ENCODE data around the gene ETF1. TPM values are rescaled to one million over a fixed set of nuclear protein-coding genes. Genes with fewer than 3 reads are reported as not detected.

ETF1 gene
- total and polyA plus RNA-seq, 9 of the 15 experiments (the other 6 are each of a cell fraction or from before 2014, with no cell fraction given): 53.7 to 209 (median 164) TPM

- TF ChIP-seq ZNF512 (tag; IDR thresholded peaks at IDR 0.05): no peak
- no peak for TF ChIP-seq ZNF431 (CRISPR knock-in tag; IDR thresholded peaks at IDR 0.05)
- 0 out of 2 replicates have a peak, but pooled peaks have one; percentile 5 for TF ChIP-seq ZBED1 (IDR thresholded peaks at IDR 0.05)
- peak; percentile 2 for TF ChIP-seq HNRNPLL (IDR thresholded peaks at IDR 0.05; ENCODE audit: low read depth, low read length, poor library complexity, severe bottlenecking)
- TF ChIP-seq ZNF79 (CRISPR knock-in tag; IDR thresholded peaks at IDR 0.05; ENCODE audit: low read depth): no peak
- TF ChIP-seq SMAD3 (CRISPR knock-in tag; conservative IDR thresholded peaks at IDR 0.05): no peak
- peak; percentile 67 for TF ChIP-seq POLR2G (IDR thresholded peaks at IDR 0.05; ENCODE audit: low read depth, low read length)
- no peak for TF ChIP-seq NFE2 (IDR thresholded peaks at IDR 0.05; ENCODE audit: low read depth)
- no peak for TF ChIP-seq ZNF133 (CRISPR knock-in tag; IDR thresholded peaks at IDR 0.05)
- TF ChIP-seq, protein P1, sequence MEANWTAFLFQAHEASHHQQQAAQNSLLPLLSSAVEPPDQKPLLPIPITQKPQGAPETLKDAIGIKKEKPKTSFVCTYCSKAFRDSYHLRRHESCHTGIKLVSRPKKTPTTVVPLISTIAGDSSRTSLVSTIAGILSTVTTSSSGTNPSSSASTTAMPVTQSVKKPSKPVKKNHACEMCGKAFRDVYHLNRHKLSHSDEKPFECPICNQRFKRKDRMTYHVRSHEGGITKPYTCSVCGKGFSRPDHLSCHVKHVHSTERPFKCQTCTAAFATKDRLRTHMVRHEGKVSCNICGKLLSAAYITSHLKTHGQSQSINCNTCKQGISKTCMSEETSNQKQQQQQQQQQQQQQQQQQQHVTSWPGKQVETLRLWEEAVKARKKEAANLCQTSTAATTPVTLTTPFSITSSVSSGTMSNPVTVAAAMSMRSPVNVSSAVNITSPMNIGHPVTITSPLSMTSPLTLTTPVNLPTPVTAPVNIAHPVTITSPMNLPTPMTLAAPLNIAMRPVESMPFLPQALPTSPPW (CRISPR knock-in tag; IDR thresholded peaks at IDR 0.05): no peak
- no peak for TF ChIP-seq NCOR1 (IDR thresholded peaks at IDR 0.05)
- TF ChIP-seq ZNF586 (CRISPR knock-in tag; conservative IDR thresholded peaks at IDR 0.05): no peak
- TF ChIP-seq ZBTB8A (IDR thresholded peaks at IDR 0.05; ENCODE audit: partially characterized antibody): peak; percentile 56
- peak; percentile 76 for TF ChIP-seq PML (IDR thresholded peaks at IDR 0.05; ENCODE audit: low read length)
- no peak for TF ChIP-seq ZNF282 (CRISPR knock-in tag; IDR thresholded peaks at IDR 0.05)
- TF ChIP-seq, protein P2, sequence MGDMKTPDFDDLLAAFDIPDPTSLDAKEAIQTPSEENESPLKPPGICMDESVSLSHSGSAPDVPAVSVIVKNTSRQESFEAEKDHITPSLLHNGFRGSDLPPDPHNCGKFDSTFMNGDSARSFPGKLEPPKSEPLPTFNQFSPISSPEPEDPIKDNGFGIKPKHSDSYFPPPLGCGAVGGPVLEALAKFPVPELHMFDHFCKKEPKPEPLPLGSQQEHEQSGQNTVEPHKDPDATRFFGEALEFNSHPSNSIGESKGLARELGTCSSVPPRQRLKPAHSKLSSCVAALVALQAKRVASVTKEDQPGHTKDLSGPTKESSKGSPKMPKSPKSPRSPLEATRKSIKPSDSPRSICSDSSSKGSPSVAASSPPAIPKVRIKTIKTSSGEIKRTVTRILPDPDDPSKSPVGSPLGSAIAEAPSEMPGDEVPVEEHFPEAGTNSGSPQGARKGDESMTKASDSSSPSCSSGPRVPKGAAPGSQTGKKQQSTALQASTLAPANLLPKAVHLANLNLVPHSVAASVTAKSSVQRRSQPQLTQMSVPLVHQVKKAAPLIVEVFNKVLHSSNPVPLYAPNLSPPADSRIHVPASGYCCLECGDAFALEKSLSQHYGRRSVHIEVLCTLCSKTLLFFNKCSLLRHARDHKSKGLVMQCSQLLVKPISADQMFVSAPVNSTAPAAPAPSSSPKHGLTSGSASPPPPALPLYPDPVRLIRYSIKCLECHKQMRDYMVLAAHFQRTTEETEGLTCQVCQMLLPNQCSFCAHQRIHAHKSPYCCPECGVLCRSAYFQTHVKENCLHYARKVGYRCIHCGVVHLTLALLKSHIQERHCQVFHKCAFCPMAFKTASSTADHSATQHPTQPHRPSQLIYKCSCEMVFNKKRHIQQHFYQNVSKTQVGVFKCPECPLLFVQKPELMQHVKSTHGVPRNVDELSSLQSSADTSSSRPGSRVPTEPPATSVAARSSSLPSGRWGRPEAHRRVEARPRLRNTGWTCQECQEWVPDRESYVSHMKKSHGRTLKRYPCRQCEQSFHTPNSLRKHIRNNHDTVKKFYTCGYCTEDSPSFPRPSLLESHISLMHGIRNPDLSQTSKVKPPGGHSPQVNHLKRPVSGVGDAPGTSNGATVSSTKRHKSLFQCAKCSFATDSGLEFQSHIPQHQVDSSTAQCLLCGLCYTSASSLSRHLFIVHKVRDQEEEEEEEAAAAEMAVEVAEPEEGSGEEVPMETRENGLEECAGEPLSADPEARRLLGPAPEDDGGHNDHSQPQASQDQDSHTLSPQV (IDR thresholded peaks at IDR 0.05): no peak
- no peak for TF ChIP-seq POLR3A (IDR thresholded peaks at IDR 0.05; ENCODE audit: borderline replicate concordance, extremely low read depth, insufficient read depth, insufficient read length)
- TF ChIP-seq AFF1 (IDR thresholded peaks at IDR 0.05; ENCODE audit: low read depth in 1 of 2, partially characterized antibody in 2 of 2): peak; percentile 21 to 28
These were observed 74.0 kb downstream of the ETF1 start (continued) for GRCh38 chr5:138468966-138469539.
